GM23338 (cell line): ENCODE results near the gene RAB6A. TPM values are rescaled to one million over a fixed set of nuclear protein-coding genes. Genes with fewer than 3 reads are reported as not detected.
"Not testable (repeated sequence)": the region's sequence is repeated elsewhere in the genome, so short reads cannot be mapped to it uniquely, and the experiment has no call there.

Source experiments
- ATAC-seq: fragments of 200-7000 bp; cut with Tn5 transposase; 3 replicates; pipeline ENCODE4 v1.9.1; 2020
- DNase-seq: peaks from one replicate; pipeline ENCODE4 v3.0.0-alpha.2; 2015; ENCODE audit warnings: low spot score
- H2AFZ ChIP-seq: fragments of 200-600 bp; sonication (generic); 2 replicates; pipeline ENCODE4 v1.8.0; 2016; ENCODE audit warnings: antibody characterized with exemption, mild to moderate bottlenecking, moderate library complexity
- H3F3A ChIP-seq: fragments of 200-600 bp; sonication (generic); replicated peaks from 2 replicates; pipeline ENCODE4 v1.8.0; 2017; ENCODE audit warnings: antibody characterized with exemption, mixed run types, low read depth
- H3K27ac ChIP-seq: fragments of 200-600 bp; sonication (generic); 2 replicates; pipeline ENCODE4 v1.6.1; 2016; ENCODE audit warnings: low read depth
- H3K27me3 ChIP-seq: fragments of 200-600 bp; sonication (generic); 2 replicates; pipeline ENCODE4 v1.8.0; 2016; ENCODE audit warnings: mild to moderate bottlenecking, mixed run types, moderate library complexity; ENCODE audit not compliant: insufficient read depth
- H3K36me3 ChIP-seq: fragments of 200-600 bp; sonication (generic); 2 replicates; pipeline ENCODE4 v1.8.0; 2016; ENCODE audit warnings: mild to moderate bottlenecking; ENCODE audit not compliant: insufficient read depth
- H3K4me1 ChIP-seq: fragments of 200-600 bp; sonication (generic); 2 replicates; pipeline ENCODE4 v1.8.0; 2016; ENCODE audit warnings: mild to moderate bottlenecking, moderate library complexity; ENCODE audit not compliant: insufficient read depth
- H3K4me2 ChIP-seq: fragments of 200-600 bp; sonication (generic); 2 replicates; pipeline ENCODE4 v1.7.1; 2017; ENCODE audit warnings: mixed run types
- H3K4me3 ChIP-seq: fragments of 200-600 bp; sonication (generic); 2 replicates; pipeline ENCODE4 v1.6.1; 2016; ENCODE audit warnings: mixed run types
- H3K79me2 ChIP-seq: fragments of 200-600 bp; sonication (generic); replicated peaks from 2 replicates; pipeline ENCODE4 v1.8.0; 2017; ENCODE audit warnings: mild to moderate bottlenecking; ENCODE audit not compliant: insufficient read depth
- H3K9me2 ChIP-seq: fragments of 200-600 bp; sonication (generic); 2 replicates; pipeline ENCODE4 v1.8.0; 2017; ENCODE audit not compliant: insufficient read depth
- H4K20me1 ChIP-seq: fragments of 200-600 bp; sonication (generic); replicated peaks from 2 replicates; pipeline ENCODE4 v1.8.0; 2017; ENCODE audit warnings: mild to moderate bottlenecking; ENCODE audit not compliant: insufficient read depth
- H3K27ac Mint-ChIP-seq: 2 replicates; pipeline ENCODE4 v1.8.0; 2020; ENCODE audit warnings: inconsistent platforms, mild to moderate bottlenecking, moderate library complexity, mixed read lengths
- H3K27me3 Mint-ChIP-seq: 3 replicates; pipeline ENCODE4 v1.8.0; 2022; ENCODE audit warnings: low read depth, mild to moderate bottlenecking, moderate library complexity, mixed read lengths, inconsistent platforms; ENCODE audit not compliant: insufficient read depth, poor library complexity
- H3K36me3 Mint-ChIP-seq: 3 replicates; pipeline ENCODE4 v1.8.0; 2021; ENCODE audit warnings: low read depth, mild to moderate bottlenecking, inconsistent platforms, moderate library complexity, mixed read lengths
- H3K4me1 Mint-ChIP-seq: 3 replicates; pipeline ENCODE4 v1.8.0; 2020; ENCODE audit warnings: mild to moderate bottlenecking, inconsistent platforms, mixed read lengths
- H3K4me3 Mint-ChIP-seq: 3 replicates; pipeline ENCODE4 v1.8.0; 2021; ENCODE audit warnings: moderate library complexity, mild to moderate bottlenecking, inconsistent platforms, mixed read lengths
- H3K9me3 Mint-ChIP-seq: 3 replicates; pipeline ENCODE4 v1.8.0; 2020; ENCODE audit warnings: moderate library complexity, mild to moderate bottlenecking, inconsistent platforms, mixed read lengths
- CREB1 ChIP-seq: fragments of 250-450 bp; sonication (Bioruptor Pico); IDR thresholded peaks from 2 replicates; pipeline ENCODE4 v1.5.0; 2020; ENCODE audit warnings: low read depth, mild to moderate bottlenecking, moderate library complexity
- CTCF ChIP-seq, 2 experiments: fragments of 200-600 bp in 1 of 2; sonication (generic) in 1 of 2; conservative IDR thresholded peaks; 2 replicates each; pipeline versions ENCODE4 v1.5.1 to v1.6.1; 2016 to 2017; ENCODE audit warnings: antibody characterized with exemption in 2 of 2, low read depth in 2 of 2, mild to moderate bottlenecking in 2 of 2, moderate library complexity in 1 of 2
- EZH2 ChIP-seq: fragments of 200-600 bp; sonication (generic); IDR thresholded peaks from one replicate; pipeline ENCODE4 v1.8.0; 2017; ENCODE audit warnings: antibody characterized with exemption, mild to moderate bottlenecking, low read depth; ENCODE audit not compliant: unreplicated experiment
- NANOG ChIP-seq: IDR thresholded peaks from 2 replicates; pipeline ENCODE4 v1.6.1; 2016; ENCODE audit warnings: antibody characterized with exemption, borderline replicate concordance
- POLR2AphosphoS5 ChIP-seq: IDR thresholded peaks from 2 replicates; pipeline ENCODE4 v1.6.1; 2016; ENCODE audit warnings: antibody characterized with exemption, low read depth
- STAT1 ChIP-seq: IDR thresholded peaks from one replicate; pipeline ENCODE4 v1.6.1; 2016; ENCODE audit warnings: antibody characterized with exemption; ENCODE audit not compliant: unreplicated experiment
- polyA plus RNA-seq: library from polyadenylated mRNA; unstranded; fragments of >200 nt; fragmentation: Nextera tagmentation; extraction: Ambion mirVana; gene quantifications from 2 replicates; pipeline ENCODE4 v1.2.1, GENCODE V29; 2016
- total RNA-seq: library from RNA; depleted of rRNA; stranded (reverse); fragments of >200 nt; shearing (Covaris generic); gene quantifications from 2 replicates; pipeline ENCODE4 v1.2.3, GENCODE V29; 2014

The RAB6A gene
- total and polyA plus RNA-seq, 2 experiments from 2014 or later = 61.1 to 127 TPM

DNA sequence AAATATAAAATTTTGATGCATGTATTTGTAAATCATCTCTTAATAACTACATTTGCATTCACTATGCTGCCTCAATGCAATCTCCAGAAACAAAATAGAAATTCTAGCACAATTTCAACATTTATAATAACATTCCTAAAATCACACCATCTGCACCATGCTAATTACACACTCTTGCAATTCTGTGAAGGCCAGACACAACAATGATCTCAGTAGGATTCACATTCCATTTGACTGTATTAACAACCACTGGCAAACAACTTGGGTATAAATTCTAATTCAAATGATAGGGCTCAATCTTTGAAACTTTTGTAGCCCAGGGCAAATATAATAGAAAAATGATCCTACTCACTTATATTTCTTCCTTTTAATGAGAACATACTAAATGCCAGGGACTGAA, 25.9 kb downstream of the RAB6A start:
- H3K36me3 ChIP-seq = no peaks in the 10 kb centered on the region
- H3K27ac ChIP-seq = no peak overlapping the region
- no peaks in the 10 kb centered on the region for H3K4me1 Mint-ChIP-seq
- H3F3A ChIP-seq = no peaks in the 10 kb centered on the region
- peaks cover 17% of the 10 kb centered on the region for H3K9me3 Mint-ChIP-seq
- no peaks in the 10 kb centered on the region for H3K27me3 ChIP-seq
- H4K20me1 ChIP-seq = peaks cover 21% of the 10 kb centered on the region; the same call in 1 of the 2 replicates
- H3K27me3 Mint-ChIP-seq = peaks cover 3% of the 10 kb centered on the region
- no peaks in the 10 kb centered on the region for H3K4me1 ChIP-seq
- no peak overlapping the region for H3K4me3 Mint-ChIP-seq
- no peak overlapping the region for H3K27ac Mint-ChIP-seq
- peaks cover 35% of the 10 kb centered on the region for H3K36me3 Mint-ChIP-seq
- no peak overlapping the region for H3K4me2 ChIP-seq
- no peak for ATAC-seq
- H3K4me3 ChIP-seq = no peak overlapping the region
- TF ChIP-seq NANOG = no peak
- no peak for TF ChIP-seq EZH2
- TF ChIP-seq POLR2AphosphoS5 = no peak
- TF ChIP-seq STAT1 = no peak
- no peak for TF ChIP-seq CTCF (conservative IDR thresholded peaks at IDR 0.05; ENCODE audit: low read depth in 2 of 2)
- TF ChIP-seq CREB1 = no peak
- no peak overlapping the region for H2AFZ ChIP-seq
- no peaks in the 10 kb centered on the region; the same call in 1 of the 2 replicates for H3K9me2 ChIP-seq
- peaks cover 79% of the 10 kb centered on the region for H3K79me2 ChIP-seq
- no peak for DNase-seq

DNA sequence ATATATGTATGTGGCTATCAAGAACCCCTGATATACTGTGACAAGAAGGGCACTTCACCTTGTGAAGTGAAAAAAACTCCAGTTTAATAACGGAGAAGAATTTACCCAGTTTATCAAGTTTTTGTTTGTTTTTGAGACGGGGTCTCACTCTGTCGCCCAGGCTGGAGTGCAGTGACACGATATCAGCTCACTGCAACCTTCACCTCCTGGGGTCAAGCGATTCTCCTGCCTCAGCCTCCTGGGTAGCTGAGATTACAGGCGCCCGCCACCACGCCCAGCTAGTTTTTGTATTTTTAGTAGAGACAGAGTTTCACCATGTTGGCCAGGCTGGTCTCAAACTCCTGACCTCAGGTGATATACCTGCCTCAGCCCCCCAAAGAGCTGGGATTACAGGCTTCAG, 26.9 kb downstream of the RAB6A start:
- peaks cover 17% of the 10 kb centered on the region for H3K9me3 Mint-ChIP-seq
- not testable (repeated sequence) for ATAC-seq, H3K4me3 Mint-ChIP-seq

DNA sequence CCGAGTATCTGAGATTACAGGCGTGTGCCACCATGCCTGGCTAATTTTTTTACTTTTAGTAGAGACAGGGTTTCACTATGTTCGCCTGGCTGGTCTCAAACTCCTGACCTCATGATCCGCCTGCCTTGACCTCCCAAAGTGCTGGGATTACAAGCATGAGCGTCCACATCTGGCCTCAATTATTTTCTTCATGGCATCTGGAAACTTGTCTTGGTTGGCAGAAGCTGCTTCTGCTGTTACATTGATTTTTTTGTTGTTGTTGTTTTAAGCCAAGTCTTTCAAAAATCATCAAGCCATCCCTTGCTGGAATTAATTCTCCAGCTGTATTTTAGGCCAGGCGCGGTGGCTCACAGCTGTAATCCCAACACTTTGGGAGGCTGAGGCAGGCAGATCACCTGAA, 27.9 kb downstream of the RAB6A start:
- not testable (repeated sequence) for H3K4me1 ChIP-seq, H3K27me3 Mint-ChIP-seq, H3F3A ChIP-seq, H3K4me1 Mint-ChIP-seq, H3K27ac ChIP-seq, H3K27ac Mint-ChIP-seq, H3K4me3 Mint-ChIP-seq, H3K36me3 ChIP-seq, H3K4me3 ChIP-seq, ATAC-seq, H3K27me3 ChIP-seq, H2AFZ ChIP-seq, H3K9me2 ChIP-seq, DNase-seq, H3K4me2 ChIP-seq
- Mint-ChIP-seq H3K9me3 (peaks cover 17% of the 10 kb centered on the region), H3K36me3 (peaks cover 48% of the 10 kb centered on the region)
- Histone ChIP-seq H4K20me1 (peaks cover 18% of the 10 kb centered on the region; the same call in 1 of the 2 replicates), H3K79me2 (peaks cover 68% of the 10 kb centered on the region)

More for the DNA sequence above, 26.9 kb downstream of the RAB6A start:
- H3K27ac Mint-ChIP-seq, H3K4me1 ChIP-seq, H3K4me2 ChIP-seq, H3K27me3 Mint-ChIP-seq, H2AFZ ChIP-seq, H3K9me2 ChIP-seq, H3K36me3 ChIP-seq, H3K4me3 ChIP-seq, H3K27me3 ChIP-seq, H3F3A ChIP-seq, H3K27ac ChIP-seq, H3K4me1 Mint-ChIP-seq, DNase-seq: not testable (repeated sequence)
- Histone ChIP-seq H4K20me1 (peaks cover 21% of the 10 kb centered on the region; the same call in 1 of the 2 replicates), H3K79me2 (peaks cover 73% of the 10 kb centered on the region)
- peaks cover 41% of the 10 kb centered on the region for H3K36me3 Mint-ChIP-seq
